G401.6 (cell line): ENCODE data around the gene CLEC2L.

ENCODE experiments used
- FAIRE-seq: peaks from 2 replicates; lab custom pipeline; 2012; peaks lifted over from hg19 to GRCh38; lab: Jason Lieb, UNC

CLEC2L gene

DNA sequence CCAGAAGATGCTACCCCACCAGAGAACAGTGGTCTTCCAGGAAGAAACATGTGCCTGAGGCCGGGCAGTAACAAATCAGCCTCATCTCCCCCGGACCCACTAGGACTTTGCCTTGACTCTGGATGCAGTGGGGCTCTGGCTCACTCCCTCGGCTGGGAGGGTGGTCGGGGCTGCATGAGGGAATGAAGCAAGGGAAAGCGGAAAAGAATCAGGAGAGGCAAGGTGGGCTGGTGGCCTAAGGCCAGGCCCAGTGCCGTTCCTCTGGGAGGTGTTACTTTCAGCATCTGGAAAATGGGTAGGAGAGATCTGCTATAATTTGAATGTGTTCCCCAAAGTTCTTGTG, 51.8 kb downstream of the CLEC2L start:
- FAIRE-seq = no peak

DNA sequence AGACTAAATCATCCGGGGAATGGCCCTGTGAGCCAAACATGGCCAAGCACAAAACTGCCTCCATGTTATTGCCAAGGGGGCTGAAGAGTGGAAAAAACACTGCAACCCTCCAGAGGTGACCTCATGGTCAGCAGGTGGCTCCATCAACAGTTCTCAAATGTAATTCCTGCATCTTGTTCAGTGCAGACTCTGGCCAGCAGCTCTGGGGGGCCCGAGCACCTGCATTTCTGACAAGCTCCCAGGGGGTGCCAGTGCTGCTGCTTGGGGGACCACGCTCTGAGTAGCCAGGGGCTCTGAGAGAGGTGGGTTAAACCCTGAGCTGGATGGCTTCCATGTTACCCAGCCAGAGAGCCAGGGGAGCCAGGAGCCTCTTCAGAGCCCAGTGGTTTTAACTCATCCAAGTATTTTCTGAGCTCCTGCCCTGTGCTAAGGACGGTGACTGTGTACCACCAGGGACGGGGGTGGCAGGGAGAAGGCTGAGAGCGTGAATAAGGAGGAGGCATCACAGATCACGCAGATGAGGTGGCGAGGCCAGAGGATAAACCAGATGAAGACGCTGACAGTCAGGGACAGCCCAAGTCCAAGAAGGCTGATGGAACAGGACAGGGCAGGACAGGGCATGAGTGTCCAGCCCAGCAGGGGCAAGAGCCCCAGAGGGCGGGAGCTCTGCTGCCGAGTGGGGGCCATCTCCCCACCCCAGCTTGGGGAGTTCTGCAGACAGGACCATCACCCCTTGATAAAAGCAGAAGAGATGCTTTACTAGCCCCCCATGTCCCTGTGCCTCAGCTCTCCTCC, 52.9 kb downstream of the CLEC2L start:
- FAIRE-seq = no peak

DNA sequence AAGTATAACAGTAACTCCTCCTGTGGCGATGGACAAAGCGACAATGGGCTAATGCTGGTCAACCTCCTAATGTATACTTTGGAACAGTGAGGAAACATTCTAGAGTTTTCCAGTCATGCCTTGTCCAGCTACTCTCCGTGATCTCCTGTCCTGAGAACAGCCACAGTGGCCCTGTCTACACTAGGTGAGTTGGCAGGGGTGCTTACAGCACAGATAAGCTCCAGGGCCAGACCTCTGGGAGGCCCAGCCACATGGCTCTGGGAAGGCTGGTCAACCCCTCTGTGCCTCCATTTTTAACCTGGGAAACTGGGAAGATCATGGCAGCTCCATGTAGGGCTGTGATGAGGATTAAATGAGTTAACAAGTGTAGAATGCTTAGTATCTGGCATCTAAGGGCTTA, 57.0 kb downstream of the CLEC2L start:
- FAIRE-seq = no peak

DNA sequence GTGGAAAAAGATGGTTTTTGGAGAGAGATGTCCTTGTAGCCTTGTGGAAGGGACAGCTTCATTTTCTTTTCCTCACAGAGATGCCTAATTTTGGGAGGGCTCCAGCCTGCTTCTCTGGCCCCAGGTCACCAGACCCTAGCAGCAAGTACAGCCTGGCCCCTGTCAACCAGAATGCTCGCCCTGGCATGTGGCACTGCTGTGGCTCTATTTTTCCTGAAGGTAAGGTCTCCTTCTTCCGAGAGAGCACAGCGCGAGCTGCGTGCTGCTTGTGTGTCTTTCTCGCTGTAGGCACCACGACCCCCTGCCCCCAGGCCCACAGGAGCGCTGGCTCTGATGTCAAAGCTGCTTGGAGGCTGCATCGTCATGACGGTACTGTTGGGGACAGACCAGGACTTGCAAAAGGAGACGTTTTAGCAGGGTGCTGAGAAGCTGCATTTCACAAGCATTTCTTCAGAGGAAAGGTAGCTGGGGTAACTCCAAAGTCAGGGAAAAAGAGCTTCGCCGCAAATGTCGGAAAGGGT, 58.7 kb downstream of the CLEC2L start:
- FAIRE-seq = no peak

DNA sequence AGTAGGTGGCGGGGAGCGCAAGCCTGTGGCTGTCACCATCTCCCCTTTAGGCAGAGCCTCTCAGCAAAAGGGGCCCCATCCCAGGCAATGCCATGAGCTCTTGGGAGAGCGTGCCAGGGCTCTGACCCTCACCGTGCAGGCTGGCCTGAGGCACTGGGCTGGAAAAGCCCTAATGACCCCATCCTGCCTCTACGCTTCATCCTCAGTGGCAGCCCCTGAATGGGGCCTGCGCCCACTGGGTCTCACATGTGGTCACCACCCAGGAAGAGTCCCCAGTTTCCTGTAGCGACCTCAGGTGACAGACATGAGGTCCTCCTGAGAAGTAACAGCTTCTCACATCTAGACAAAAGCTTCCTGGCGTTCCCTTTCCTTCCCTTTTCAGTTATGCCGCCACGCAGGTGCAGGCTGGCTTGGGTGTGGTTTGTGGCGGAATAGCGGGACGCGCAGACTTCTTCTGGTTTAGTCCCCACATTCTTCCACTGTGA, 59.2 kb downstream of the CLEC2L start:
- FAIRE-seq = no peak

DNA sequence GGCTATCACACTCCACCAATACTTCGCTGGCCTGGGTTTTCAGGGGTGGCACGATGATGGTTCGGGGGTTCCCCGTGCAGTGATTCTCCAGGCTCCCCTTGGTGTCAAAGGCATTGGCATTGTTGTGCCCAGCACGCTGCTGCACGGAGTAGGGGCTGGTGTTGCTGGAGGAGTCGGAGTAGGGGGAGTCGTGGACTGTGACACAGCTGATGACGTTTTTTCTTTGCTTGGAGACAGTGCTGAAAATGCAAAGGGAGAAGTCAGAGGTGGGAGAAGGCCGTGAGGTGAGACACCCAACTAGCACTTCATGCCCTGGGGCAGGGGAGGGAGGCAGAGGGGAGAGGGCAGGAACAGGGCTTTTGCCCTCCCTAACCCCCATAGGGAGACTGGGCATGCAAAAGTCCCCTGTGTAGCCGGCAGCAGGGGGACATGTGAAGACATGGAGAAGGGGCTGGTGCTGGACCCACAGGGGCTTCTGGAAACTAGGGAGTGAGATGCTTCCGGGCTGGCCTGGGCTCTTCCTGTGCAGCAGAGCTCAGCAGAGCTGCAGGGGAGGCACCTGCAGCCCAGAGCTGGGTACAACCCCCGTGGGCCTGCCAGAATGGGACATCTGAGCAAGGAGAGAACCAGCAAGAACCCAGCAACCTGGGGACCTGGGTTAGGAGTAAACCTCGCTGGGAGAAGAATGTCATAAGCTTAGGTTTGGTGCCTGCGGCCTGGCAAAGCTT, 60.5 kb downstream of the CLEC2L start:
- no peak for FAIRE-seq

DNA sequence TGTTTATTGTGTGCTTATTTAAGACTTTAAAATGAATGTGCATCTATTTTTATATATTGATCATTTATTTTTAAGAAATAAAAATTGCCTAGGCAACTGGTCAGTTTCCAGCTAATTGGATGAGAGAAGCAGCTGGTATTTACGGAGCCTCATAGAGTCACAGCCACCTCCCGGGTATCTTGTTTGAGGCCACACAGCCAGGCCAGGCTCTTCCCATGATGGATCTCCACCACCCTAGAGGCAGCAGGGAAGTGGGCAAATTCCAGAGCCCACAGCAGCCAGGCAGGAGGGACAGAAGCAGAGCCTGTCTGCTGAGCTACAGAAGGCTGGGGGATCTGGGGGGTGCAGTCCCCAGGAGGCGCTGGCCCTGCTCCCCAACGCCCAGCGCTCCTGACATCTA, 61.6 kb downstream of the CLEC2L start:
- FAIRE-seq = no peak

DNA sequence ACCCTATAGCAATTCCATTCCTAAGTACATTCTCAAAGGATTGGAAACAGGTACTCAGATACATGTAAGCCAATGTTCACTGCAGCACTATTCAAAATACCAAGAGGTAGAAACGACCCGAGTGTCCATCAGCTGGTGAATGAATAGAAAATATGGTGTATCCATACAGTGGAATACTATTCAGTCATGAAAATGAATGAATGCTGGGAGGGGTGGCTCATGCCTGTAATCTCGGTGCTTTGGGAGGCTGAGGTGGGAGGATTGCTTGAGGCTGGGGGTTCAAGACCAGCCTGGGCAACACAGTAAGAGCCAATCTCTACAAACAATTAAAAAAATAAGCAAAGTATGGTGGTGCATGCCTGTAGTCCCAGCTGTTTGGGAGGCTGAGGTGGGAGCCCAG, 62.8 kb downstream of the CLEC2L start:
- no peak for FAIRE-seq

DNA sequence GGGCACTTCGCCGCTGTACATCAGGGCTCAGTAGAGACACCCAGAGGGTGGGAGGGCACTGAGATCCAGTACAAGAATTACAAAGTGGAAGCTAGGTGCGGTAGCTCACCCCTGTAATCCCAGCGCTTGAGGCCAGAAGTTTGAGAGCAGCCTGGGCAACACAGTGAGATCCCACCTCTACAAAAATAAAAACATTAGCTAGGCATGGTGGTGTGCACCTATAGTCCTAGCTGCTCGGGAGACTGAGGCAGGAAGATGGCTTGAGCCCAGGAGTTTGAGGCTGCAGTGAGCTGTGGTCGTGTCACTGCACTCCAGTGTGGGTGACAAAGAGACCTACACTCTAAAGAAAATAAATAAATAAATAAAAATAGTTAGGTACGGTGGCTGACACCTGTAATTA, 64.0 kb downstream of the CLEC2L start:
- no peak for FAIRE-seq

DNA sequence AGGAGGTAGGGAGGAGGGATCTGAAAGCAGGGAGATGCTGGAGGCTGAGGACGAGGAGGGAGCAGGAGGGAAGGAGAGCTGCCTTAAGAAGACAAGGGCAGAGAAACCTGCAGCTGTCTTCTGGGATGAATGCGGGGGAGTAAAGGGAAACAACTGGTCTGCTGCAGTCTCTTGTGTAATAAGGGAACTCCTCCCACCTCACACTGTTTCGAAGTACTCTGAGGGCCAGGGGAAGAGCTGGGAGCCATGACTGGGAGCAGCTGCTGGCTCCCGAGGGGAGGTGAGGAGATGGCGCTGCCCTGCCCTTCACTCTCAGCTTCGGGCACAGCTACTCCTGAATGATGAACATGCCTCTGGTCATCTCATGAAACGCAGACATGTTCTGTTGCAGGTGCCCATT, 65.1 kb downstream of the CLEC2L start:
- no peak for FAIRE-seq

DNA sequence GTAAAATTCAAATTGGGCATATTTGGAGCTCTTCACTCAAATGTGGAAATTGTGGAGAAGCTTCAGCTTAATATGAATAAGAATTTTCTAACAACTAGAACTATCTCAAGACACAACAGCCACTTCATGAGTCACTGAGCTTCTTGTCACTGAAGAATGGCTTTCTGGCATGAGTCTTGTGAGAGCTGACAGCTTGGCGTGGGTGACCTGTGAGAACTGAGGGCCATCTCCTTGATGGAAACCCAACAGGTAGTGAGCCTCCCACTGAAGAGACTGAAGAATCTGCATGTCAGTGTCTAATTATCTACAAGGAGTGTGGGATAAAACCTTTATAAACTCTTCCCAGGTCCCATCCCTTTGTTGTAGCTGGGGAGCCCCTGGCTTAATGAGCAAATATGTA, 66.0 kb downstream of the CLEC2L start:
- no peak for FAIRE-seq

DNA sequence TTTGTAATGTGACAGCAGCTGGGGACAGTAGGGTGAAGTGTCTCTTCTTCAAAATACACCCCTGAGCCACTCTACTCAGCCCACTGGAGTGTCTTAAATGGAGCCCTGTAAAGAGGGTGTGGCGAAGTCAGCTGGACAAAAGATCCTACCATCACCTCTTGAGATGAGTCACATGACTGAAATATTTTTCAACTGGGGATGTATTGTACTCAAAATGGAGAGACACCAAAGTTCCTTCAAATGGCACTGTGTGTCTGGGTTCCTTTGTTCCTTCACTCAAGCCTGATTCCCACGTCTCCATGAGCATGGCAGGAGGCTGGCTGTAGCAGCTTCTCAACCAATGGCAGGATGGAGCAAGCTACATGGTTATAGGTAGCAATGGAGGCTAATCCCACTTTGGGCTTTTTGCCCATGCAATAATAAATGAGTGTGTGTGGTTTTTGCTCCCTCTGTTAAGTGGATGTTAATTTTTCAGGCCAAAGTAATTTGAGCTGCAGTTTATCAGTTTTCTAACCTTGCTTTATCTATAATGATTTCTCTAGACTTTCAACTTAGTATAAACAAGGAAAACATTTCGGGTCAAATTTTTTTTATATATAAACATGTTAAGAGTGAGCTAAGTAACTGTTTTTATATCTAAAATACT, 68.2 kb downstream of the CLEC2L start:
- no peak for FAIRE-seq

DNA sequence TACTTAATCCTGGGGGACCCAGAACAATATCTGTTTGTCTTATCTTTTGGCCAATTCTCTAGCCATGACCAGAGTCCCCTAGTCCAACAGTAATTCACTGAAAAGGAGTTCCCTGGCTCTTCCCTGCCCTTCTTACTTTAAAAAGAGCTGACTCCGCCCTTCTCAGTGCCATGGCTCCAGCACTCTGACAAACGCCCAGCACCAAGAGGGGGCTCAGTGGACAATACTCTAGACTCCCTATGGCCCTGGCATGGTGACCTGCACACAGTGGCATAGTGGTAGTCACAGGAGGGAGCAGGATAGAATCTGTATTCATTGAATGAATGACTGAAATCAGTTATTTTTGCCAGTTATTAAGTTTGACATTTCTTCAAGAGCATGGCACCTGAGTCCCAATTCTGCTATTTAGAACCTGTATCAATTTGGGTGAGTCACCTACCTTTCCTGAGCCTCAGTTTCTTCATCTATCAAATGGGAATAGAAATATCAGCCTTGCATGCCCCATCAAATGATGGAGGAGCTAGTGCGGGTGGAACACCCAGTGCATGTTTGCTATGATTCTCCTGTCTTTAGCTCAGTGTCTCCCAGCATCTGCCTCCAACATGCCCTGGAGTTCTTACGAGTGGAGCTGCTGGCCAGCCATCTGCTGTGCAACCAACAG, 69.4 kb downstream of the CLEC2L start:
- FAIRE-seq = no peak

DNA sequence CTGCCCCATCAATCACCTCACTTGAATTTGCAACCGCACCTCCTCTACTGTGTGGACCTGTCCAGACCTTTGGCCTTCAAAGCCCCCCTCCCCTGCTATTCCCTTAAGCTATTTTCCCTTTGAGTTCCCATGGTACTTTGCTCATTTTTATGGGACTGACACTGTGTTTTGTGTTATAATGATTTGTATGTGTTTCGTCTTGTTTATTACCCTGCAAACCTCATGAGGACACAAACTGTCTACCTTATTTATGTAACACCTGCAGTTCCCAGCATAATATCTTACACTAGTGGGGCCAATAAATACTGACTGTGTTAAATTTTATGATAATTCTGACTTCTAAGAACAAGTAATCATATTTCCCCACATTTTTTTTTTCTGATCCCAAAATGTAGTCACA, 70.6 kb downstream of the CLEC2L start:
- no peak for FAIRE-seq
